Measurements from ENCODE around the gene RAD51AP2. TPM values are rescaled to one million over a fixed set of nuclear protein-coding genes. Genes with fewer than 3 reads are reported as not detected.

Gene RAD51AP2
- total RNA-seq, 1 experiment from 2014 or later = not detected

GRCh38 chr2:17543131-17543660 is 25.0 kb upstream of the RAD51AP2 start:
- Histone ChIP-seq H3K4me1 (ENCODE audit: insufficient read depth, low read length) (no peaks in the 10 kb centered on the region), H3K27ac (ENCODE audit: low read length) (no peak overlapping the region), H2AFZ (ENCODE audit: low read length) (no peak overlapping the region), H3K9me3 (ENCODE audit: low read length) (no peaks in the 10 kb centered on the region), H3K9ac (ENCODE audit: low read length) (no peak overlapping the region), H4K20me1 (ENCODE audit: low read length) (no peaks in the 10 kb centered on the region), H3K9me2 (replicated peaks; ENCODE audit: low read length) (no peaks in the 10 kb centered on the region), H3K4me3 (ENCODE audit: low read length) (no peak overlapping the region), H3K79me2 (ENCODE audit: low read length) (no peaks in the 10 kb centered on the region), H3F3A (ENCODE audit: low read length, unreplicated experiment) (no peaks in the 10 kb centered on the region), H3K27me3 (ENCODE audit: low read length) (peaks cover 75% of the 10 kb centered on the region), H3K4me2 (ENCODE audit: low read length) (no peak overlapping the region), H3K36me3 (ENCODE audit: low read depth, low read length) (no peaks in the 10 kb centered on the region)
- no peak for DNase-seq
- TF ChIP-seq, protein P1, sequence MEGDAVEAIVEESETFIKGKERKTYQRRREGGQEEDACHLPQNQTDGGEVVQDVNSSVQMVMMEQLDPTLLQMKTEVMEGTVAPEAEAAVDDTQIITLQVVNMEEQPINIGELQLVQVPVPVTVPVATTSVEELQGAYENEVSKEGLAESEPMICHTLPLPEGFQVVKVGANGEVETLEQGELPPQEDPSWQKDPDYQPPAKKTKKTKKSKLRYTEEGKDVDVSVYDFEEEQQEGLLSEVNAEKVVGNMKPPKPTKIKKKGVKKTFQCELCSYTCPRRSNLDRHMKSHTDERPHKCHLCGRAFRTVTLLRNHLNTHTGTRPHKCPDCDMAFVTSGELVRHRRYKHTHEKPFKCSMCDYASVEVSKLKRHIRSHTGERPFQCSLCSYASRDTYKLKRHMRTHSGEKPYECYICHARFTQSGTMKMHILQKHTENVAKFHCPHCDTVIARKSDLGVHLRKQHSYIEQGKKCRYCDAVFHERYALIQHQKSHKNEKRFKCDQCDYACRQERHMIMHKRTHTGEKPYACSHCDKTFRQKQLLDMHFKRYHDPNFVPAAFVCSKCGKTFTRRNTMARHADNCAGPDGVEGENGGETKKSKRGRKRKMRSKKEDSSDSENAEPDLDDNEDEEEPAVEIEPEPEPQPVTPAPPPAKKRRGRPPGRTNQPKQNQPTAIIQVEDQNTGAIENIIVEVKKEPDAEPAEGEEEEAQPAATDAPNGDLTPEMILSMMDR (conservative IDR thresholded peaks at IDR 0.05; ENCODE audit: low read depth, low read length) = no peak
- TF ChIP-seq EZH2 (IDR thresholded peaks at IDR 0.05; ENCODE audit: low read length, unreplicated experiment) (no peak), EZH2phosphoT487 (IDR thresholded peaks at IDR 0.05; ENCODE audit: borderline replicate concordance, low read length) (no peak)
- no peak for ATAC-seq
- intact Hi-C loops (cut with micrococcal nuclease) = no loop called here
- ChIA-PET POLR2A (ENCODE audit: unreplicated experiment) (no interaction called here), CTCF (no interaction called here)
- BruUV-seq (replicated peaks) = no TSS peak

DNA sequence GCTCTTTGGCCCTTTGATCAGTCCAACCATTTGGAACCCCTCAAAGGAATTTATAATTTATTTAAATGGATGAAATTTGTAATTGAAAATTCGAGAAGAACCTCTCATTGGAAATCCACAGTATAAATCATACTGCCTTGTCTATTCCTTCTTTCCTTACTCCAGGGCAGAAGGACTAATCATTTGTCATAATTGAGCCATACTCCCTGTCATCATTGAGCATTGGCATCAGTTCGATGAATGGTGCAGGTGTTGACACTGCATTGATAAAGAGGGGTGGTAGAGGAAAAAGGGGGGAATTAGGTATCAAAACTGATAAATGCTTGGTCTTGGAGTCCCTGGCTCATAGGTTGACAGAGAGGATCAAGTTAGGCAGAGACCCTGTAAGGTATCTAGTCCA is 24.2 kb upstream of the RAD51AP2 start:
- Histone ChIP-seq H3K79me2 (ENCODE audit: low read length) (no peaks in the 10 kb centered on the region), H3F3A (ENCODE audit: low read length, unreplicated experiment) (no peaks in the 10 kb centered on the region), H3K9me3 (ENCODE audit: low read length) (no peaks in the 10 kb centered on the region), H4K20me1 (ENCODE audit: low read length) (no peaks in the 10 kb centered on the region), H3K4me2 (ENCODE audit: low read length) (no peak overlapping the region), H3K27me3 (ENCODE audit: low read length) (peaks cover 73% of the 10 kb centered on the region), H3K27ac (ENCODE audit: low read length) (no peak overlapping the region), H2AFZ (ENCODE audit: low read length) (no peak overlapping the region), H3K9ac (ENCODE audit: low read length) (no peak overlapping the region), H3K4me1 (ENCODE audit: insufficient read depth, low read length) (no peaks in the 10 kb centered on the region), H3K36me3 (ENCODE audit: low read depth, low read length) (no peaks in the 10 kb centered on the region), H3K4me3 (ENCODE audit: low read length) (no peak overlapping the region), H3K9me2 (replicated peaks; ENCODE audit: low read length) (no peaks in the 10 kb centered on the region)
- DNase-seq (no peak), ATAC-seq (no peak)
- CTCF ChIA-PET = no interaction called here
- POLR2A ChIA-PET (ENCODE audit: unreplicated experiment) = no interaction called here
- intact Hi-C loops (cut with micrococcal nuclease) = no loop called here
- TF ChIP-seq EZH2 (IDR thresholded peaks at IDR 0.05; ENCODE audit: low read length, unreplicated experiment) (no peak), EZH2phosphoT487 (IDR thresholded peaks at IDR 0.05; ENCODE audit: borderline replicate concordance, low read length) (no peak)
- TF ChIP-seq, protein P1 (conservative IDR thresholded peaks at IDR 0.05; ENCODE audit: low read depth, low read length) = no peak
- no TSS peak for BruUV-seq (replicated peaks)

DNA sequence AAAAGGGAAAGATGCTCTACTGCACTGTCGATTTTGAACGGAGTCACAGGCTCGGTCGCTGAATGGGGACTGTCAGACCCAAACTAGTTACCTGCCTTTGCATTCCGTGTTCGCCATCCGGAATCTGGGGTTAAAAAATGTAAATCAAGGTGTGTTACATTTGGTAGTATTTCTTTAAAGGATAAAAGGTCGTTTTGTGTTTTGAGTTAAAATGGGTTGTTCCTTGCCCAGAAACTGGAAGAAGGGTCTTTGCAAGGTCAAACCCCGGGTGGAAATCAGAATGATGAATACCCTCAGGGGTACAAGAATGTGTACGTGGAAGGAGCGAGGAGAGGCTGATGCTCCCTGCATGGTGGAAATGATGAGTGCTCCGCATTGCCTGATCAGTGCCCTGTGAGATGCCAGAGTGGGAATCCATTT is 23.3 kb upstream of the RAD51AP2 start:
- no peak overlapping the region for H3K9ac ChIP-seq (ENCODE audit: low read length)
- no peaks in the 10 kb centered on the region for H3K9me2 ChIP-seq (replicated peaks; ENCODE audit: low read length)
- DNase-seq = no peak
- no peaks in the 10 kb centered on the region for H3K4me1 ChIP-seq (ENCODE audit: insufficient read depth, low read length)
- no peak overlapping the region for H3K27ac ChIP-seq (ENCODE audit: low read length)
- intact Hi-C loops (cut with micrococcal nuclease) = no loop called here
- H3K79me2 ChIP-seq (ENCODE audit: low read length) = no peaks in the 10 kb centered on the region
- BruUV-seq (replicated peaks) = no TSS peak
- no peaks in the 10 kb centered on the region for H4K20me1 ChIP-seq (ENCODE audit: low read length)
- CTCF ChIA-PET = no interaction called here
- no peak for ATAC-seq
- no peak overlapping the region for H3K4me3 ChIP-seq (ENCODE audit: low read length)
- no peak overlapping the region for H3K4me2 ChIP-seq (ENCODE audit: low read length)
- no peaks in the 10 kb centered on the region for H3K36me3 ChIP-seq (ENCODE audit: low read depth, low read length)
- H3F3A ChIP-seq (ENCODE audit: low read length, unreplicated experiment) = no peaks in the 10 kb centered on the region
- POLR2A ChIA-PET (ENCODE audit: unreplicated experiment) = no interaction called here
- H3K27me3 ChIP-seq (ENCODE audit: low read length) = peaks cover 75% of the 10 kb centered on the region
- no peak for TF ChIP-seq EZH2phosphoT487 (IDR thresholded peaks at IDR 0.05; ENCODE audit: borderline replicate concordance, low read length)
- TF ChIP-seq, protein P1 (conservative IDR thresholded peaks at IDR 0.05; ENCODE audit: low read depth, low read length) = no peak
- TF ChIP-seq EZH2 (IDR thresholded peaks at IDR 0.05; ENCODE audit: low read length, unreplicated experiment) = no peak
- no peaks in the 10 kb centered on the region for H3K9me3 ChIP-seq (ENCODE audit: low read length)
- H2AFZ ChIP-seq (ENCODE audit: low read length) = no peak overlapping the region

All from PC-3 (cell line).